ENCODE measurements around the gene MRPS7.

DNA sequence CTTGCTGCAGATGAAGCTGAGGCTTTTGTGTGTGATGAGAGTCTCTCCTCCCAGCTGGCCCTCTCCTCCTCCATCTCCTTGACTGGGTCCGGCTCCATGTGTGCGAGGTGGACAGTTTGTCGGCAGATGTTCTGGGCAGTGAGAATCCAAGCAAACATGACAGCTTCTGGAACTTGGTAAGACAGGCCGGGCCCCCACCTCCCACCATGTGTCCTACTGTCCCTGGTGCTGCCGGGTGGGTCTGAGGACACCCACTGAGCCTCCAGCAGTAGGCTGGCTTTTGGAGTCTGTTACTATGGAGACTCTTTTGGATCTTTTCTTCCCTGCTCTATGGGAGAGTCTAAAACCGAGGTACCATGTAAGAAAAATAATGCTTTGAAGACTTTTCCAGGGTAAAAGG lies 43.5 kb upstream of the MRPS7 start:
- TF ChIP-seq CREB1 (IDR thresholded peaks at IDR 0.05; ENCODE audit: low read depth) = no peak
- TF ChIP-seq ZBTB7A (IDR thresholded peaks at IDR 0.05; ENCODE audit: low read depth) = no peak
- TF ChIP-seq EP300 (IDR thresholded peaks at IDR 0.05; ENCODE audit: borderline replicate concordance) = no peak
